Measurements from ENCODE around the gene CGB7. TPM values are rescaled to one million over a fixed set of nuclear protein-coding genes. Genes with fewer than 3 reads are reported as not detected.
"Not testable (repeated sequence)": the region's sequence is repeated elsewhere in the genome, so short reads cannot be mapped to it uniquely, and the experiment has no call there.

Gene CGB7
- polyA plus RNA-seq, 4 donors: 0.59 to 2.8 (median 1.1) TPM

GRCh38 chr19:49043548-49043947, 14.0 kb downstream of the CGB7 start, which contains the start of gene CGB5:
Gene CGB5, plus strand, starts transcription at chr19:49043848. Its CDS starts 362 bp downstream, at chr19:49044210.
- not testable (repeated sequence) for DNase-seq (ENCODE audit: low read depth in 4 of 4, low spot score in 2 of 4)

- not testable (repeated sequence) for DNase-seq (ENCODE audit: low read depth in 4 of 4, low spot score in 2 of 4)
Measured at GRCh38 chr19:49042666-49043065, 14.9 kb downstream of the CGB7 start.

- DNase-seq (ENCODE audit: low read depth in 4 of 4, low spot score in 2 of 4): no peak
Measured at GRCh38 chr19:49042177-49042576, 15.4 kb downstream of the CGB7 start.

DNA sequence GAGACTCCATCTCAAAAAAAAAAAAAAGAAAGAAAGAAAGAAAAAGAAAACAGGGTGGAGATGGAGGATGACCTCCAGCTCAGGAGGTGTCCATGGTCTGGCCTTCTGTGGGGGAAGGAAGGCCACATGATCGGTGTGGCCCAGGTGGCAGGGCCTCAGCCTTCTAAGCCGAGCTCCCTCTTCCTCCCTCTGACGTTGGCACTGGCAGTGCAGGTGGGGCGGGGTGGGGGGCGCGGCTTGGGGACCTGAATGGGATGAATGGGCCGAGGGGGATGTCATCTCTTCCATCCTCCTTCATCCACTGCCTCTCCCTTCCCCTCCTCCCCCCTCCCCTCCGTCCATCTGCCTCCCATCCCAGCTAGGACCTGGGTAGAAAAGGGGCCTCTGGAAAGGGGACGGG, 17.8 kb downstream of the CGB7 start:
- not testable (repeated sequence) for DNase-seq (ENCODE audit: low read depth in 4 of 4, low spot score in 2 of 4)

DNA sequence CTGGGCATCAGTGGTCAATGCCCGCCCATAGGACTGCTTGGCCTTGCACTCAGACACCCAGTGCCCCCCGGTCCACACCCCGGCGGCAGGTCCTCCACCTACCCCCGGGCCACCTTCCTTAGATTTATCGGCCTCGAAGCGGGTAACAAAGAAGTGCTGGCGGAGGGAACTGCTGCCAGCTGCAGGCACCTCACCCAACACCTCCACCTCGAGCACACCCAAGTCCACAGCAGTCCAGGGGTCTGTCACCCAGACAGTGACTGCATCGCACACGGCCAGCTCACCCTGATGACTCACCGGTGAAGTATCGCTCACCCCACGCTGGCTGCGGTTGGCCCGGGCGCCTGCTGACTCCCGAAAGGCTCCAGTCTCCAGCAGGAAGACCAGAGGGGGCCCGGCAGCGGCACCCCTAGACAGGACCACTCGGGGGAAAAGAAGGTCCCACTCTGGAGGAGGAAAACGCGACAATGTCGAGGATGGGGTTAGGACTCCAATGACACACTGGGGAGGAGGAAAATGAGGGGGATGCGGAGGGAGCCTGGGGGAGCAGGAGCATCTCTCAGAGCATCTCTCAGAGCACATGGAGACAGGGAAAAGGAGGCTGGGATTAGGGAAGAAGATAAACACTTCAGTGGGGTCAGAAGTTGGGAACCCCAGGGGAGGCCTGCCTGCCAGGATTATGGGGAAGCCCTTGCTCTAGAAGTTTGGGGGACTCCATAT, 18.8 kb downstream of the CGB7 start:
- not testable (repeated sequence) for DNase-seq (ENCODE audit: low read depth in 4 of 4, low spot score in 2 of 4)

GRCh38 chr19:49038111-49038510, 19.4 kb downstream of the CGB7 start:
- not testable (repeated sequence) for DNase-seq (ENCODE audit: low read depth in 4 of 4, low spot score in 2 of 4)

- DNase-seq (ENCODE audit: low read depth in 4 of 4, low spot score in 2 of 4): not testable (repeated sequence)
Measured at GRCh38 chr19:49036815-49037214, 20.7 kb downstream of the CGB7 start, which contains the start of gene CGB1. Gene CGB1, minus strand, starts transcription at chr19:49036895. Its CDS starts 184 bp downstream, at chr19:49036711.

- DNase-seq (ENCODE audit: low read depth in 4 of 4, low spot score in 2 of 4): not testable (repeated sequence)
Measured at GRCh38 chr19:49031642-49032301, 25.8 kb downstream of the CGB7 start, which contains the start of gene CGB2. Gene CGB2, plus strand, starts transcription at chr19:49031890. Its CDS starts 206 bp downstream, at chr19:49032096.

- not testable (repeated sequence) for DNase-seq (ENCODE audit: low read depth in 4 of 4, low spot score in 2 of 4)
Measured at GRCh38 chr19:49030323-49030722, 27.2 kb downstream of the CGB7 start.

DNA sequence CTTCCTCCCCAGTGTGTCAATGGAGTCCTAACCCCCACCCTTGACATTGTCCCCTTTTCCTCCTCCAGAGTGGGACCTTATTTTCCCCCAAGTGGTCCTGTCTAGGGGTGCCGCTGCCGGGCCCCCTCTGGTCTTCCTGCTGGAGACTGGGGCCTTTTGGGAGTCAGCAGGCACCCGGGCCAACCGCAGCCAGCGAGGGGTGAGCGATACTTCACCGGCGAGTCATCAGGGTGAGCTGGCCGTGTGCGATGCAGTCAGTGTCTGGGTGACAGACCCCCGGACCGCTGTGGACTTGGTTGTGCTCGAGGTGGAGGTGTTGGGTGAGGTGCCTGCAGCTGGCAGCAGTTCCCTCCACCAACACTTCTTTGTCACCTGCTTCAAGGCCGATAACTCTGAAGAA, 27.8 kb downstream of the CGB7 start:
- not testable (repeated sequence) for DNase-seq (ENCODE audit: low read depth in 4 of 4, low spot score in 2 of 4)

GRCh38 chr19:49028686-49029085, 28.9 kb downstream of the CGB7 start:
- DNase-seq (ENCODE audit: low read depth in 4 of 4, low spot score in 2 of 4): not testable (repeated sequence)

- DNase-seq (ENCODE audit: low read depth in 4 of 4, low spot score in 2 of 4): not testable (repeated sequence)
Measured at GRCh38 chr19:49025599-49025998, 31.9 kb downstream of the CGB7 start.

DNA sequence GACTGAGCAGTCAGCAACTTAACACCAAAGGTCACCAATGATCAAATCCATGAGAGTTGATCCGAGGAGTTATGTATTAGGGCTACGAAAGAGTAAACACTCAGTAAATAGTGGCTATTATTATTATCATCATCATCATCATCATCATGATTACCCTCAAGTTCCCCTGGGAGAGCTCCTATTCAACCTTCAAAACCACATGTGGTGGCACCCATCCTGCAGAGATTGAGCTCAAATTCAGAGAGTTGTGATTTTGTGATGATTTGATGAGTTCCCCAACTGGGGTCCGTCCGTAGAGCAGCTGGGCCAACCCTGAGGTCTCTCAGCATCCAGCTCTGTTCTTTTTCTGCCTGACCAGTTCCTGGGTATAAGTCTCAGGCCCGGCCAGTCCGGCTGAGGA, 32.5 kb downstream of the CGB7 start:
- DNase-seq (ENCODE audit: low read depth in 4 of 4, low spot score in 2 of 4): not testable (repeated sequence)

DNA sequence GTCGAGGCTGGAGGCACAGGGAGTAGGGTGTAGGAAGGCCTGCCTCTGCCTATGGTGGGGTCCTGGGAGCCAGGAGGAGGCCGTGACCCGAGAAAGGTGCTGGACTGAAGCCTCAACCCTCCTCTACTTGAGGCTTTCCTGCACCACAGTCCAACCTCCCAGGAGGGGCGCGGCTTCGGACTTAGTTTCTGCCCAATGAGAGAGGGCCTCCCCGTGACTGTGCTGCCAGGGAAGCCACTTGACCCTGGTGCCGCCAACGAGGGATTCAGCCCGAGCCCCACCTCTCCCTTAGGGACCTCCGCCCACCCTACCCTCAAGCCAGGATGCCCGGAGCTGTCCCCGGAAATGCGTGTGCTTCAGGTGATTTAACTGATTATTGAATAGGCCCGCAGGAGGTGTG, 33.3 kb downstream of the CGB7 start, which contains the start of gene CGB3:
Gene CGB3 (minus strand): TSS at position 101 of the 400 bp plus-strand sequence. CDS start 362 bp downstream, outside the sequence.
- not testable (repeated sequence) for DNase-seq (ENCODE audit: low read depth in 4 of 4, low spot score in 2 of 4)

- no peak for DNase-seq (ENCODE audit: low read depth in 4 of 4, low spot score in 2 of 4)
Measured at GRCh38 chr19:49022116-49022515, 35.4 kb downstream of the CGB7 start.

- DNase-seq (ENCODE audit: low read depth in 4 of 4, low spot score in 2 of 4): no peak
Measured at GRCh38 chr19:49020931-49021895, 36.3 kb downstream of the CGB7 start.

DNA sequence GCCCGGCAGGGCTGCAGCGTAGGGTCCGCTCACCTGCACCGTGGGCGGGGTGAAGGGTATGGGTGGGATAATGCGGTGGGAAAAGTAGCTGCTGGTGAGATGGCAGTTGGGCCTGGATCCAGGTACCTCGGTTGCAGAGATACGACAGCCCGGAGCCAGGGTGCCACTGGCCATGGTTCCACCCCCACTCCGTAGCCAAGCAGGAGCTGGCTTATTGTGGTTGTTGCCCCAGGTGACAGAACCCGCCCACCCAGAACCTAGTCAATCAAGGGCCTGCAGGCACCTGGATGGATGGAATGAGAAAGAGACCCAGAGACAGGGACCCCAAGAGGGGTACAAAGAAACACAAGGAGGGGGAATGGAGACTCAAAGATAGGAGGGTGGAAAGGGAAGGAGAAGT, 37.2 kb downstream of the CGB7 start:
- no peak for DNase-seq (ENCODE audit: low read depth in 4 of 4, low spot score in 2 of 4)

DNA sequence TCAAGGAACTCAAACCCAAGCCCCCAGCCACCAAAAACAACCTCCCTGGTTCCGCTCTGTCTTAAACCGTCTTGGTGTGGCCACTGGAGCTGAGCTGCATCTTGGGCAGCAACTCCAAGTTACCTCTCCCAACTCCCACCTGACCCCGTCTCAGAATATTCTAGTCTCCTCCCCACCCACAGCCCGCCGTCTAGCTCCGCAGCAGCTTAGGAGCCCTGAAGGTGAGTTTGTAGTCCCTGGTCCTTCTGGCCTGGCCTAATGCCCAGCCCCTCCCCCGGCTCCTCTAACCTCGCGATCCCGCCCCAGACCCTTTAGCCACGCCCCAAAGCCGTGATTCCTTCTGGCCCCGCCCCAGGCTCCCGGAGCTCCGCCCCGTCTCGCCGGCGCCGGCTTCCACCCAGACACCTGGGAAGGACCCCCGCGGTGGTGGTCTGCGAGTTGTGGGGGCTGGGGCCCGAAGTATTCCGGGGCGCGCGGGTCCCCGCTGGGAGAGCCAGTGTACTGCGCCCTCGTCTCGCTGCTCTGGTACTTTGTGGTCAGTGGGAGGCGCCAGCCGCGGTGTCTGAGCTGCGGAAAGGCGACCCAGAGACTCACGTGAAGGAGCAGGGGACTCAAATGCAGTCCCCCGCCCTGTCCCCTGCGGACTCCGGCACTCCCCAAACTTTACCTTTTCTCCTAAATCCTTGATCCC, 38.2 kb downstream of the CGB7 start:
- no peak for DNase-seq (ENCODE audit: low read depth in 4 of 4, low spot score in 2 of 4)

GRCh38 chr19:49018388-49019241, 38.9 kb downstream of the CGB7 start:
- DNase-seq (ENCODE audit: low read depth in 4 of 4, low spot score in 2 of 4): not testable (repeated sequence)

Measured in left renal cortex interstitium (tissue), 4 donors.